BJ (cell line): Measurements from ENCODE around the gene CD79B. TPM values are rescaled to one million over a fixed set of nuclear protein-coding genes. Genes with fewer than 3 reads are reported as not detected.

Experiments
- CTCF ChIA-PET: fragments of 350-600 bp; formaldehyde crosslinking; extraction: SDS; loops from one replicate; lab custom pipeline; 2021; ENCODE audit warnings: antibody characterized with exemption, inconsistent platforms; lab: Yijun Ruan, JAX
- POLR2A ChIA-PET: fragments of 300-600 bp; sonication (Branson Sonifier 250); formaldehyde crosslinking; extraction: SDS; loops from one replicate; lab custom pipeline; 2021; ENCODE audit warnings: antibody characterized with exemption; lab: Charles Lee
- DNase-seq: peaks from one replicate; pipeline ENCODE4 v3.0.0-alpha.2; 2011; ENCODE audit warnings: low read depth
- H3K27me3 ChIP-seq: 2 replicates; pipeline ENCODE4 v1.6.0; 2011; ENCODE audit warnings: low read length; ENCODE audit not compliant: control insufficient read depth, insufficient read depth
- H3K36me3 ChIP-seq: 2 replicates; pipeline ENCODE4 v1.5.1; 2011; ENCODE audit warnings: low read length; ENCODE audit not compliant: control insufficient read depth, insufficient read depth
- H3K4me3 ChIP-seq: 2 replicates; pipeline ENCODE4 v1.5.1; 2011; ENCODE audit warnings: low read depth, mild to moderate bottlenecking, control low read depth, low read length
- polyA minus RNA-seq: library from RNA; depleted of rRNA, polyadenylated mRNA; stranded (reverse); fragments of >200 nt; gene quantifications from 2 replicates; pipeline ENCODE4 v1.2.3, GENCODE V29; 2011; rRNA and poly(A)+ RNA removed
- polyA plus RNA-seq: library from polyadenylated mRNA; depleted of rRNA; stranded (reverse); fragments of >200 nt; gene quantifications from 2 replicates; pipeline ENCODE4 v1.2.3, GENCODE V29; 2011; rRNA removed
- TF ChIP-seq, protein P1 (sequence below): IDR thresholded peaks from 2 replicates; pipeline ENCODE4 v1.5.1; 2011; ENCODE audit warnings: low read depth, mild to moderate bottlenecking, control low read depth, inconsistent platforms, low read length, moderate library complexity; ENCODE audit not compliant: insufficient read depth

Gene CD79B
- 0.36 and 0.58 TPM in 2 replicates for polyA plus RNA-seq
- 0.19 TPM in 1 of 2 replicates, not detected in the other for polyA minus RNA-seq

DNA sequence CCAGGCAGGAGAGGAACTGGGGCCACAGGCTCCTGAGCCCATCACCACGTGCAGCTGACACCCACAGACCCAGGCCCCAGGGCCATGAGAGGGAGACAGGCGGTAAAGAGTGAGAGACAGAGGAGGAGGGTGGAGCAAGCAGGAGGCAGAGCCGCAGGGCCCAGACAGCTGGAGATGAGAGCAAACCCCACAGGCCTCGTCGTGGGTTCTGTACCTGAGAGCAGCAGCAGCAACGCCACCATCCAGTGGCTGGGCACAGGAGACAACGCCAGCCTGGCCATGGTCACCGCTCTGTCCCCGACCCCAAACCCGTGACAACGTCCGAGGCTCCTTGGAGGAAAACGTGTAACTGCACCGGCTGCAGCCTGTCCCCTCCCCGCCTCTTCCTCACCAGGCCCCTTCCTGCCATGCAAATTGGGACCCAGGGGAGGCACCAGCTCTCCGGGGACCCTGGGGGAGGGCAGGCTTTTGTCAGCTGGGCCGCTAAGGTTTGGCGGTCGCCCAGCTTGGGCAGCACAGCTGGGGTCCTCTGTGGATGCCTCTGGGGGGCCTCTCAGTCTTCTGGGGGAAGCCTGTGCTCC is at the start of gene CD79B:
Gene CD79B, minus strand, starts transcription at position 351 of the 581 bp plus-strand sequence. Its CDS starts 70 bp downstream, at position 281.
- Histone ChIP-seq H3K4me3 (no peak within 1 kb of the TSS), H3K27me3 (peaks cover 10% of the 10 kb centered on the region), H3K36me3 (no peaks in the 10 kb centered on the region)
- TF ChIP-seq, protein P1, sequence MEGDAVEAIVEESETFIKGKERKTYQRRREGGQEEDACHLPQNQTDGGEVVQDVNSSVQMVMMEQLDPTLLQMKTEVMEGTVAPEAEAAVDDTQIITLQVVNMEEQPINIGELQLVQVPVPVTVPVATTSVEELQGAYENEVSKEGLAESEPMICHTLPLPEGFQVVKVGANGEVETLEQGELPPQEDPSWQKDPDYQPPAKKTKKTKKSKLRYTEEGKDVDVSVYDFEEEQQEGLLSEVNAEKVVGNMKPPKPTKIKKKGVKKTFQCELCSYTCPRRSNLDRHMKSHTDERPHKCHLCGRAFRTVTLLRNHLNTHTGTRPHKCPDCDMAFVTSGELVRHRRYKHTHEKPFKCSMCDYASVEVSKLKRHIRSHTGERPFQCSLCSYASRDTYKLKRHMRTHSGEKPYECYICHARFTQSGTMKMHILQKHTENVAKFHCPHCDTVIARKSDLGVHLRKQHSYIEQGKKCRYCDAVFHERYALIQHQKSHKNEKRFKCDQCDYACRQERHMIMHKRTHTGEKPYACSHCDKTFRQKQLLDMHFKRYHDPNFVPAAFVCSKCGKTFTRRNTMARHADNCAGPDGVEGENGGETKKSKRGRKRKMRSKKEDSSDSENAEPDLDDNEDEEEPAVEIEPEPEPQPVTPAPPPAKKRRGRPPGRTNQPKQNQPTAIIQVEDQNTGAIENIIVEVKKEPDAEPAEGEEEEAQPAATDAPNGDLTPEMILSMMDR: no peak
- DNase-seq: no peak
- CTCF ChIA-PET: interaction anchor here (0.6 to 8.9 kb wide), 6 partner anchors 12 to 450 kb away, joined by 5 to 84 read pairs (median 7); partner anchors contain the start of gene GH1
- POLR2A ChIA-PET: interaction anchor here (0.6 kb wide), 1 partner anchor 17 kb away, joined by 3 read pairs; no protein-coding TSS in a partner anchor

GRCh38 chr17:63978272-63979200 is 46.4 kb upstream of the CD79B start:
- Histone ChIP-seq H3K36me3 (no peaks in the 10 kb centered on the region), H3K27me3 (no peaks in the 10 kb centered on the region), H3K4me3 (no peak overlapping the region)
- TF ChIP-seq, protein P1: no peak
- POLR2A ChIA-PET: interaction anchor here (0.6 kb wide), 1 partner anchor 96 kb away, joined by 4 read pairs; no protein-coding TSS in a partner anchor
- DNase-seq: no peak
- CTCF ChIA-PET: interaction anchor here (0.6 to 1.3 kb wide), 3 partner anchors 32 to 304 kb away, joined by 3 to 6 read pairs (median 5); no protein-coding TSS in a partner anchor

GRCh38 chr17:63976702-63977101 is 44.6 kb upstream of the CD79B start:
- H3K4me3 ChIP-seq: no peak overlapping the region
- no peaks in the 10 kb centered on the region for H3K27me3 ChIP-seq
- POLR2A ChIA-PET: no interaction called here
- TF ChIP-seq, protein P1: no peak
- no peak for DNase-seq
- CTCF ChIA-PET: interaction anchor here (0.8 to 3.1 kb wide), 4 partner anchors 13 to 57 kb away, joined by 3 to 11 read pairs (median 5); no protein-coding TSS in a partner anchor
- H3K36me3 ChIP-seq: no peaks in the 10 kb centered on the region

DNA sequence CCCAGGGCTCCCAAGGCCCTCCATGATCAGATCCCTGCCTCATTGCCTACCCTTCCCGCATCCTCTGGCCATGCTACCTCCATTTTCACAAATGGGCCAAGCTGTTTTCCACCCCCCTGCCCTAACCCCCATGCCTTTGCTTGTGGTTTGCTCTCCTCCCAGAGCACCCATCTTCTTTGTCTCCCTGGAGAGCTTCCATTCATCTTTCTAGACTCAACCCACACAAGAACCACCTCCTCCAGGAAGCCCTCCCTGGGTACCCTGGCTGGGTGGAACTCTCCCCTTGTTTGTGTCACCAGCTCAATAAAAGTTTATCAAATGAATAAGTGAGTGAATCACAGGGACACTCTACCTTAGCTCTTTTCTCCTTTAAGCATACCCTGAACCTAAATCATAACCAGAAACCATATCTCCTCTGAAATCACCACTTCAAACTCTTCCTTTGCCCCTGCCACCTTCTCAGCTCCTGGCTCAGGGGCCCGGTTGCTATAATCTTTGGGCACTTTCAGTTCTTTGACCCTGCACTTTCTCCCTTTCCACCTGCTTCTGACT is 43.5 kb upstream of the CD79B start:
- POLR2A ChIA-PET: interaction anchor here (0.5 kb wide), 1 partner anchor 10 kb away, joined by 7 read pairs; no protein-coding TSS in a partner anchor

More for the DNA sequence above, 43.5 kb upstream of the CD79B start:
- H3K27me3 ChIP-seq: no peaks in the 10 kb centered on the region
- DNase-seq: no peak
- CTCF ChIA-PET: interaction anchor here (1.2 to 3.1 kb wide), 8 partner anchors 8 to 63 kb away, joined by 3 to 14 read pairs (median 7); partner anchors contain the start of gene GH1
- H3K36me3 ChIP-seq: no peaks in the 10 kb centered on the region
- TF ChIP-seq, protein P1: no peak
- no peak overlapping the region for H3K4me3 ChIP-seq
